ENCODE results near the gene PCSK4. TPM values are rescaled to one million over a fixed set of nuclear protein-coding genes. Genes with fewer than 3 reads are reported as not detected.

Gene PCSK4
- total RNA-seq, 1 experiment from 2014 or later = 2.1 TPM

DNA sequence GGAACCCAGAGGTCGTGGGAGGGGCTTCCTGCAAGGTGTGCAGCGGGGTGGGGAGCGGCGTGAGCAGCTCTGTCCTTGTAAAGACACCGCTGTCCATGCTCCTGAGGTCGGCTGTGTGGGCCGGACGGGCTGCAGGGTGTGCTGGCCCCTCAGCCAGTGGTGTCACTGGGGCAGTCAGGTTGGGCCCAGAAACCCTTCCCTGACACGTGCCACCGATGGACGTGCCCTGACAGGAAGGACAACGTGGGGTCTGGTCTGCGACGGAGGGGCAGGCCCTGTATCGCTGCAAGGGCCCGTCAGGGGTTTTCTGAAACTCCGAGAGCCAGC is 56.1 kb downstream of the PCSK4 start:
- in situ Hi-C loops (cut with HindIII; ENCODE audit: low pct_unique_long_range_greater_than_20kb, low sequenced_read_pairs) = no loop called here

DNA sequence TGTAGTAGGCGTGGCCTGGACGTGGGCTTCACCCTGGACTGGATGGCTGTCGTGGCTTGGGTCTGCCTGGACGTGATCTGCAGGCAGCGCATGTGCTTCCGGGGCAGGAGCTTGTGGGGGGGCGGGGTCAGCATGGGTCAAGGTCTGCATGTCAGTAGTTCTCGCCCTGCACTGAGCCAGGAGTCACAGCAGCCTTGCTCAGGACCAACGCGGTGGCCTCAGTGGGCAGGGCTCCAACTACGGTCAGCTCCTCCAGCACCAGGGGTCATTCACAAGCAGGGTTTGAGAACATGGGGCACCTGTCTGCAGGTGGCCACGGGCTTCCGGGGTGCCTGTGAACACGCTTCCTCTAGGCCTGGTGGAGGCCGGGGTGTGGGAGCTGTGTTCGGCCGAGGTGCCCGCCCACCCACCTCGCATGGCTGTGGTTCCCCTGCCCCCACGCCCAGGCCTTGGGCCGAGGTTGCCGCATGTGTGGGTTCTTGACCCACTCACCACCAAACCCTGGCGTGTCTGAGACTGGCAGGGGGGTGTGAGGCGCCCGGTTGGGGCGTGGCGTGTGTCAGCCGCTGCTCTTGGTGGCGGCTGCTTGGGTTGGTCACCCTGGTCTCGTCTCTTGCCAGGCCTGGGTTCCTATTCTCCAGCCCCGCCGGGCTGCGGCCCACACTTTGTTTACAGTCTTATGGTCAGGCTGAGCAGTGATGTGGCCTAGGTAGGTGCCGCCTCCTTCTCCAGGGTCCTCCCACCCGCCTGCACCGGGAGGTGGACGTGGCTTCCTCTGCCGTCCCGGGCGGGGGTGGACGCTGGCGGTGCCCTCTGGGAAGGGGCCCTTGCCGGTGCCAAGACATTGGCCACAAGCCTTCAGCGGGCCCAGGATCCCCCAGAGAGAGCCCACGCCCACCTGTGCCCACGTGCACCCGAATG is 56.8 kb downstream of the PCSK4 start:
- no peak for DNase-seq (ENCODE audit: low read depth)
- in situ Hi-C loops (cut with HindIII; ENCODE audit: low pct_unique_long_range_greater_than_20kb, low sequenced_read_pairs) = no loop called here

More for the DNA sequence above, 56.1 kb downstream of the PCSK4 start:
- DNase-seq (ENCODE audit: low read depth) = no peak

DNA sequence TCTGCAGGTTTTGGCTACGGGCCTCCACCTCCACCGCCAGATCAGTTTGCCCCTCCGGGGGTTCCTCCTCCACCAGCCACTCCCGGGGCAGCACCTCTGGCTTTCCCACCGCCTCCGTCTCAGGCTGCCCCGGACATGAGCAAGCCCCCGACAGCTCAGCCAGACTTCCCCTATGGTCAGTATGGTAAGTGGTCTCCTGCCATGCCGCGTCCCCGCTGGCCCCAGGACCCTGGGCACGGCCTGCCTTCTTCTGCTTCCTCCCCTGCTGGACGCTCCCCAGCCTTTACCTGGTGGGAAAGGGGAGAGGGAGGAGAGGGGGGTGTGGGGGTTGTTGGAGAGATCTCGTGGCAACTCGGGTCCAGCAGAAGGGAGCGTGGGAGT is 57.7 kb downstream of the PCSK4 start:
- in situ Hi-C loops (cut with HindIII; ENCODE audit: low pct_unique_long_range_greater_than_20kb, low sequenced_read_pairs) = no loop called here
- DNase-seq (ENCODE audit: low read depth) = no peak

DNA sequence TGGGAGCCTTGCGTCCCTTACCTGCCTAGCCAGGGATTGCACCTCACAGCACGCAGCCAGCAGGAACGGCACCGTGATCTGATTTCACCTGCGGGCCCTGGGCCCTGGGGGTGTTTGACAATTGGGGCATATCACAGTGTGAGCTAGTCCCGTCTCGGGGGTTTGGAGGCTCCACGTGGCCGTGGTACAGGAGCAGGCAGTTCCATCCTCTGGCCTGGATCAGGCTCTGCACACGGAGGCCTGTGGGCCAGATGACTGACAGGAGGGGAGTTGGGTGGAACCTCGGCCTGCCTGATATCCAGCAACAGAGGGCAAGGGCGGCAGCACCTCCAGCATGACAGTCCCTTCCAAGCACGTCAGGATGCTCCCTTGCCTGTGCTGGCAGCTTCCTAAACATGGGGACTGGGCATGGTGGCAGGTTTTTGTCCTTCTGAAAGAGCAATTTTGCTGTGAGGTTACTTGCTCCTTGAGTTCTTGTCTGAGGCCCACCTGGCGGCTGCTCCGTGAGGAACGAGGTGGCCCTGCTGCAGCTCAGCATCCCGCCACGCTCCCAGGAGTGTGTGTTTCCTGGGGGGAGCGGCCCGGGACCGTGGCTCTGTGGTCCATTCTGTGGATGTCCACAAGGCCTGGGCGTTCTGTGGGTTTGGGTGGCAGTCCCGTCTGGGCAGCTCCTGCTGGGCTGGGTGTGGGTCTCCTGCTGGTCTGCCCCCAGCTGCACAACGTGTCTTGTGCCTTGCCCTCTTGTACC is 58.2 kb downstream of the PCSK4 start:
- DNase-seq (ENCODE audit: low read depth) = no peak
- in situ Hi-C loops (cut with HindIII; ENCODE audit: low pct_unique_long_range_greater_than_20kb, low sequenced_read_pairs) = no loop called here

Other genes starting within 250 kb of the PCSK4 start
- 17.9 and 24.9 TPM in 2 replicates for gene ATP5F1D, start 248.6 kb downstream of the PCSK4 start, total RNA-seq (2014; rRNA removed; shearing (Covaris generic); ENCODE audit: low replicate concordance)
- 5.8 and 7.6 TPM in 2 replicates for gene MIDN, start 241.8 kb downstream of the PCSK4 start, total RNA-seq (2014; rRNA removed; shearing (Covaris generic); ENCODE audit: low replicate concordance)
- gene CIRBP, start 221.0 kb downstream of the PCSK4 start, total RNA-seq (2014; rRNA removed; shearing (Covaris generic); ENCODE audit: low replicate concordance) = 51.1 and 84.1 TPM in 2 replicates
- gene FAM174C, start 214.8 kb downstream of the PCSK4 start, total RNA-seq (2014; rRNA removed; shearing (Covaris generic); ENCODE audit: low replicate concordance) = 24.8 and 29.5 TPM in 2 replicates
- not detected in 2 replicates for gene EFNA2, start 204.5 kb downstream of the PCSK4 start, total RNA-seq (2014; rRNA removed; shearing (Covaris generic); ENCODE audit: low replicate concordance)
- gene NDUFS7, start 106.4 kb downstream of the PCSK4 start, total RNA-seq (2014; rRNA removed; shearing (Covaris generic); ENCODE audit: low replicate concordance) = 43.2 and 58.6 TPM in 2 replicates
- 25.5 and 68.1 TPM in 2 replicates for gene GAMT, start 88.8 kb downstream of the PCSK4 start, total RNA-seq (2014; rRNA removed; shearing (Covaris generic); ENCODE audit: low replicate concordance)
- 80.1 and 97.4 TPM in 2 replicates for gene DAZAP1, start 82.8 kb downstream of the PCSK4 start, total RNA-seq (2014; rRNA removed; shearing (Covaris generic); ENCODE audit: low replicate concordance)
- gene RPS15, start 52.0 kb downstream of the PCSK4 start, total RNA-seq (2014; rRNA removed; shearing (Covaris generic); ENCODE audit: low replicate concordance) = 347 and 450 TPM in 2 replicates
- gene APC2, start 40.2 kb downstream of the PCSK4 start, total RNA-seq (2014; rRNA removed; shearing (Covaris generic); ENCODE audit: low replicate concordance) = not detected in 2 replicates
- gene C19orf25, start 11.1 kb downstream of the PCSK4 start, total RNA-seq (2014; rRNA removed; shearing (Covaris generic); ENCODE audit: low replicate concordance) = 28.0 and 29.1 TPM in 2 replicates
- gene REEP6, start 831 bp upstream of the PCSK4 start, total RNA-seq (2014; rRNA removed; shearing (Covaris generic); ENCODE audit: low replicate concordance) = 4.1 and 7.4 TPM in 2 replicates
- gene ADAMTSL5, start 22.7 kb upstream of the PCSK4 start, total RNA-seq (2014; rRNA removed; shearing (Covaris generic); ENCODE audit: low replicate concordance) = not detected in 2 replicates
- not detected in 2 replicates for gene PLK5, start 33.7 kb upstream of the PCSK4 start, total RNA-seq (2014; rRNA removed; shearing (Covaris generic); ENCODE audit: low replicate concordance)
- gene MEX3D, start 78.0 kb upstream of the PCSK4 start, total RNA-seq (2014; rRNA removed; shearing (Covaris generic); ENCODE audit: low replicate concordance) = 60.3 and 67.4 TPM in 2 replicates
- 65.2 and 100 TPM in 2 replicates for gene MBD3, start 102.5 kb upstream of the PCSK4 start, total RNA-seq (2014; rRNA removed; shearing (Covaris generic); ENCODE audit: low replicate concordance)
- gene UQCR11, start 115.1 kb upstream of the PCSK4 start, total RNA-seq (2014; rRNA removed; shearing (Covaris generic); ENCODE audit: low replicate concordance) = 97.2 and 105 TPM in 2 replicates
- gene TCF3, start 162.3 kb upstream of the PCSK4 start, total RNA-seq (2014; rRNA removed; shearing (Covaris generic); ENCODE audit: low replicate concordance) = 40.2 and 65.0 TPM in 2 replicates

Data from Caki2 (cell line).